ENCODE results near the gene CEP19. TPM values are rescaled to one million over a fixed set of nuclear protein-coding genes. Genes with fewer than 3 reads are reported as not detected.

The CEP19 gene
- total and polyA plus RNA-seq, 8 donors: 3.0 to 4.7 (median 3.5) TPM

- TF ChIP-seq CTCF (IDR thresholded peaks at IDR 0.05): no peak
- peaks cover 7 to 43% of the 10 kb centered on the region in 2 donors for H3K4me1 ChIP-seq
- no peaks in the 10 kb centered on the region for H3K36me3 ChIP-seq
- no peaks in the 10 kb centered on the region for H3K9me3 ChIP-seq
- H3K27me3 ChIP-seq: no peaks in the 10 kb centered on the region
- peak within 1 kb of the TSS; percentile 98 to 99 for H3K27ac ChIP-seq
- peak within 1 kb of the TSS; percentile 77 to 84 for H3K4me3 ChIP-seq
- intact Hi-C loops (cut with DNase I): no loop called here
- ATAC-seq (peak; percentile 98), DNase-seq (peak; percentile 70 to 100 (median 93))
Observed at GRCh38 chr3:196739671-196740480, 27.8 kb upstream of the CEP19 start, which contains the start of gene PAK2. Gene PAK2, plus strand, starts transcription at chr3:196739857. Its CDS starts 42,790 bp downstream, at chr3:196782647.

DNA sequence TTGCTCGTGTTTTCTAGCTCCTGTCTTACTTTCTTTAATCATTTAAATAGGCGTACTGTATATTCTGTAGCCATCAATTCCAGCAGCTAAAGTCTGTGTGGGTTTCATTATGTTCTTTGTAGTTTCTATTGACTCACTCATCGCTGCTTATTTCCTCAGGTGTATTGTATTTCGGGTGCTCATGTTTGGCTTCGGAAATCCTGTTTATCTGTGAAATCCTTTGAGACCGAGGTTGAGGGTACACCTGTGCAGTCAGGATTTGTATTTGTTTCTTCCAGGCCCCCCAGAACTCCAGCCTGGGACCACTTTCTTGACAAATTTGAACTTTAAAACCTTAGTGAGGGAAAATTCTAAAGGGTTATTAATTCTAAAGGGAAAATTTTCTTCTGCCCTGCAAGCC, 25.6 kb upstream of the CEP19 start:
- TF ChIP-seq CTCF (IDR thresholded peaks at IDR 0.05): no peak
- intact Hi-C loops (cut with DNase I): no loop called here
- Histone ChIP-seq H3K9me3 (no peaks in the 10 kb centered on the region), H3K36me3 (peaks cover 0 to 6% of the 10 kb centered on the region in 2 donors), H3K27ac (no peak overlapping the region), H3K27me3 (no peaks in the 10 kb centered on the region), H3K4me1 (peaks cover 3 to 22% of the 10 kb centered on the region in 2 donors), H3K4me3 (no peak overlapping the region)
- ATAC-seq (no peak), DNase-seq (no peak)

DNA sequence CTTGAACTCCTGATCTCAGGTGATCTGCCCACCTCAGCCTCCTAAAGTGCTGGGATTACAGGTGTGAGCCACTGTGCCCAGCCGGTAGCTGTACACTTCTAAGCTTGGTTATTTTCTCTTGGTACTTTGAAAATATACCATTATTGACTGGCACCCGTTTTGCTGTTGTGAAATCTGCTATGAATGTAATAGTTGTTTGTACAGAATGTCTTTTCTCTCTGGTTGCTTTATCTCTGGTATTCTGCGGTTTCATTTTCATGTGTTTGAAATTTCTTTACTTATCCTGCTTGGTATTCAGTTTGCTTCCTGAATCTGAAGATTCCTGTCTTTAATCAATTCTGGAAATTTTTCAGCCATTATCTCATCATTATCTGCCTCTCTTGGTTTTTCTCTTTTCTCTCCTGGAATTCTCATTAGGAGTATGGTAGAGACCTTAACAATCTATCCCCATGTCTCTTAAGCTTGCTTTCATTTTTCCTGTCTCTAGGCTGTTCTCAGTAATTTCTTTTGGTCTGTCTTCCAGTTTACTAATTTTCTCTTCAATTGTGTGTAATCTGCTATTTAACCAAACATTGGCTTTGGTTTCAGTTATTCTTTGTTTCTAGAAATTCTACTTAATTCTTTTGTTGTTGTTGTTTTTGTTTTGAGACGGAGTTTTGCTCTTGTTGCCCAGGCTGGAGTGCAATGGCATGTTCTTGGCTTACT, 24.8 kb upstream of the CEP19 start:
- Histone ChIP-seq H3K4me1 (peaks cover 0 to 13% of the 10 kb centered on the region in 2 donors), H3K4me3 (no peak overlapping the region), H3K27me3 (no peaks in the 10 kb centered on the region), H3K9me3 (no peaks in the 10 kb centered on the region), H3K36me3 (peaks cover 0 to 10% of the 10 kb centered on the region in 2 donors), H3K27ac (no peak overlapping the region)
- ATAC-seq (no peak), DNase-seq (no peak)
- TF ChIP-seq CTCF (IDR thresholded peaks at IDR 0.05): no peak
- intact Hi-C loops (cut with DNase I): no loop called here

- intact Hi-C loops (cut with DNase I): no loop called here
- Histone ChIP-seq H3K27me3 (no peaks in the 10 kb centered on the region), H3K36me3 (peaks cover 0 to 16% of the 10 kb centered on the region in 2 donors), H3K4me1 (peaks cover 0 to 4% of the 10 kb centered on the region in 2 donors), H3K9me3 (no peaks in the 10 kb centered on the region), H3K27ac (no peak overlapping the region), H3K4me3 (no peak overlapping the region)
- DNase-seq (no peak), ATAC-seq (no peak)
- TF ChIP-seq CTCF (IDR thresholded peaks at IDR 0.05): no peak
Observed at GRCh38 chr3:196735751-196736150, 23.7 kb upstream of the CEP19 start.

Measured in left lung (tissue), 10 donors.